NCI-H2196 treated with DMSO at 0.1 percent for 48 hours (cell line): ENCODE data around the gene RERE.
"Not testable (repeated sequence)": the region's sequence is repeated elsewhere in the genome, so short reads cannot be mapped to it uniquely, and the experiment has no call there.

Source experiments
- DNase-seq: peaks from one replicate; lab custom pipeline; 2025; ENCODE audit not compliant: unreplicated experiment; lab: John Stamatoyannopoulos, UW

The RERE gene

DNA sequence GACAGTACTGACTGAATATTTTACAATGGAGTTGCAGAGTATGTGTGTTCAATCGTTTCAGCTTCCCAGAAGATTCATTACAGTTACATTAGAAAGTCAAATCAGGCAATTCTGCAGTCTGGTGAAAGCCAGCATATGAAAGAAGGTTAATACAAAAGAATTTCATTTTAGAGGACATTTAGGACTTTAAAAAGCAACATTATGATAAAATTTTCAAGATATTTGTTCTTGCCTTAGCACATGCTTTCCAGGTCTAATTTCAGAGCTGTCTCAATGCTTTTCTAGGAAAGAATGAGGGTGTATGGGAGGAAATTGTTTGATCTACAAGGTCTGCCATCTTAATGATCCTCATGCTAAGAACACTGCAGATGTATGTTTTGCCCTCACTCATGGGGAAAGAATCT, 63.2 kb downstream of the RERE start:
- DNase-seq = no peak

DNA sequence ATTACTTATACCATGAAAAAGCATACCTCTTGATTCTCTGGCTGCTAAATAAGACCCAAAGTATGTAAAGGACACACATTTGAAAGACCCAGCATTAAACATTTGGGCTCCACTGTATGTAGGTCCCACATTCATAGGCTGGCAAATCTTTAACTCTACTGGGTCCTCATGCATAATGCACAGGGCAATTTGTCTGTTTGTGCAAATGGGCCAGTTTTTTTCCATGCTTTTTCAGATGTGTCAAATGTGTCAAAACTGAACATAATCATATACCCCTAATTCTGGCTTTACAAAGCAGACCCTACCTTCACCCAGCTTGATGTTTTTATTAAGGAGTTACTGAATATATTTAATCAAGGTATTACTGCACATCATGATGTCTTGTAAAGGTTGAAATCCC, 63.7 kb downstream of the RERE start:
- no peak for DNase-seq

DNA sequence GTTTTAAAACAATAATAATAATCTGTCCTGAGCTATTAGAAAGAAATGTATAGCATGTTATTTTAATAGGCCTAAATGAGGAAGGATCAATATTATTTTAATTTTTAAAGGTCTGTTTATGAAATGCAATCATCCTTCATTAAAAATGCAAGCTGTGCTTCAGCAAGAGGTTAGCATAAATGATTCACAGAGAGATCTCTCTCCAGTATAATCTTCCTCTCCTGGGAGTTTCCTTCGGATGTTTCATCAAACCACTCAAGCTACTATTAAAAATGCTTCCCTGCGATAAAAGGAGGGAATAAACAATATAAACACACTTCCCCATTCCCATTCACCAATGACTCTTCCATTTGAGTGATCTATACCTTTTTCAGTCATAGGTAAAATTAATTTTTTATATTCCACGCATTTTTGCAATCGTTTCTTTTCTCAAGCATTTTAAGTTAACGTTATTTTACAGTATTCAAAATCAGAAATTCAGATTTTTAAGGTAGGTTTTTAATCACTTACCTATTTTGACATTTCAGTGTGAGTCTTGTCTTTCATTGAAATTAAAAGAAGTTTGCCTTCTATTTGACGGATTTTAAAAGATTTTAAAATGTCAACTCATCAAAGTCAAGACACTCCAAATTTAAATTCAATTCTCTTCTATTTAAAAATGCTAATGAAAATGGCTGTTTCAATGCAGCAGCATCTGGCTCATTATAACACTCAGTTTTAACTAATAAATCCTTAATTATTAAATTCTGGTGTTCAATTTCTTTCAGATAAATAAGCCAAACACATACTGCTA, 64.3 kb downstream of the RERE start:
- no peak for DNase-seq

DNA sequence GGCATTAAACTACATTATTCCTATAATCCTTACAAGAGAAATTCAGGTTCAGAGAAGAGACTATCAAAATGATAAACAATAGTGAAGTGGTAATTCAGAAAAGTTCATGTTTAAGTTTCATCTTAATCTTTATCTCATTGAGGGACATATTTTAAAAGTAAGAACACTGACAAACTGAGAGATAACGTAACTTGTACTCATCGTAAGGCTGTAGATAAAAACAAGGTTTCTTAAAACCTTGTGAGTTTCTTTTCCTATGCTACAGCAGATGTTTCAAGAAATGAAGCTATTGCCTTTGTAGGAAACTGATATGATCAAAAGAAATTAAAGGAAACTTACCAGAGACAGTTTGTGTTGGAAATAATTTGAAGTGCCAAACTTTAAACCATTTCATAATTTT, 65.0 kb downstream of the RERE start:
- no peak for DNase-seq

DNA sequence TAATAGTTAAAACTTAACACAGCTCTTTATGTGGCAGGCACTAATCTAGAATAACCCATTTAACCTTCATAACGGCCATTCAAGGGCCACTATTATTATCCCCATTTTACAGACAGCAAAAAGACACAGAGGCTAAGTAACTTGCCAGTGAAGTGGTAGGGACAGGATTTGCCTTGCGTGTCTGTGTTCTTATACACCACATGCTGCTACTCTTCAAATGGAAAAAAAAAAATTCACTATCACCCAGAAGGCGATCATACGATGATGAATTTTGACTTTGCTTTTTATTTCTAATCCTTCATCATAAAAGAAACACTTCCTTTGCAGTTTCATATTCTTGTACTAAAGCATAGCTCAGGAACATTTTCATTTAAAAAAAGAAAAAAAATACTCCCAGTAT, 65.5 kb downstream of the RERE start:
- no peak for DNase-seq

DNA sequence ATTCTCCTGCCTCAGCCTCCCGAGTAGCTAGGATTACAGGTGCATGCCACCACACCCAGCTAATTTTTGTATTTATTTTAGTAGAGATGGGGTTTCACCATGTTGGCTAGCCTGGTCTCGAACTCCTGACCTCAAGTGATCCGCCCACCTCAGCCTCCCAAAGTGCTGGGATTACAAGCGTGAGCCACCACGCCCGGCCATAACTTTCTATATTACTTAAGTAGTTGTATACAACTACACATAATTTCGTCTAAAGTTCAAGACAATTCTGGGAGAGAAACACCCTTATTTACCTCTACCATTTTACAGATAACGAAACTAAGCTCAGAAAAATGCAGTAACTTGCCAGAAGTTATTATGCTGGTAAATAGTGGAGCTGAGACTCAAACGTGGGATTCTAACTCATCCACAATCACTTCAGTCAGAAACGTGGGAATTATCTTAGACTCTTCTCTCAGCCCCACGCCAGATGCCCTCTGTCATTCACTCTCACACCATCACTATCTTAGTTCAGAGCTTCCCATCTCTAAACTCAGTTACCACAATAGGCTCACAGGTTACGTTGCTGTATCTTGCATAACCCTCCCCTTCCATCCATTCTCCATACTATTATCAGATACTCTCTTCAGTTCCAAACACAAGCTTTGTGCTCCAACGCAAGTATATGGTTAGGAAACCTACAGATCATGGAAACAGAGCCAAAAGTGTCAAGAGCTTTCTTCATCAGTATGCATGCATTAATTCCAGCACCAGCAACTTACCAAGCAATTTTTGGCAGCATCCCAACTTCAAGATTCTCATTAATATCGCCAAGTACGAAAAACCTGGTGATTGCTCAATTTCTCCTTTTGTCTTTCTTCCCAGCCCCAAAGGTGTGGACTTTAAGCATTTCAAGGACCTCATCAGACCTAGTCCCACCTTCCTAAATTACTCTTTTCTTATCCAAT, 69.3 kb downstream of the RERE start:
- no peak for DNase-seq

DNA sequence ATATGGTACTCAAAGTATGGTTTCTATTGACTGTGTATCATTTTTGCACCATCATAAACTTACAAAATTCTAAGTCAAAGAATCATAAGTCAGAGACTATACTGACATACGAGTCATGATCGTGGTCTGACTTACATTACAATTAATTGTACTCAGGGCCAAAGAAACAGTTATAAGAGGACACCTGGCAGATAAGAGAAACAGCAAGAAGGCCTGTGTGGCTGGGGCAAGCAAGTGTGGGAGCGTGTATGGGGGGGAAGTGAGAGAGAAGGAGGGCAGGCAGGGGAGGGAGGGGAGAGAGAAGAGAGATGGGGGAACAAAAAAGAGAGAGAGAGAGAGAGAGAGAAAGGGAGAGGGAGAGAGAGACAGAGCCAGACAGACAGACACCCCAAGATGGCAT, 70.9 kb downstream of the RERE start:
- no peak for DNase-seq

DNA sequence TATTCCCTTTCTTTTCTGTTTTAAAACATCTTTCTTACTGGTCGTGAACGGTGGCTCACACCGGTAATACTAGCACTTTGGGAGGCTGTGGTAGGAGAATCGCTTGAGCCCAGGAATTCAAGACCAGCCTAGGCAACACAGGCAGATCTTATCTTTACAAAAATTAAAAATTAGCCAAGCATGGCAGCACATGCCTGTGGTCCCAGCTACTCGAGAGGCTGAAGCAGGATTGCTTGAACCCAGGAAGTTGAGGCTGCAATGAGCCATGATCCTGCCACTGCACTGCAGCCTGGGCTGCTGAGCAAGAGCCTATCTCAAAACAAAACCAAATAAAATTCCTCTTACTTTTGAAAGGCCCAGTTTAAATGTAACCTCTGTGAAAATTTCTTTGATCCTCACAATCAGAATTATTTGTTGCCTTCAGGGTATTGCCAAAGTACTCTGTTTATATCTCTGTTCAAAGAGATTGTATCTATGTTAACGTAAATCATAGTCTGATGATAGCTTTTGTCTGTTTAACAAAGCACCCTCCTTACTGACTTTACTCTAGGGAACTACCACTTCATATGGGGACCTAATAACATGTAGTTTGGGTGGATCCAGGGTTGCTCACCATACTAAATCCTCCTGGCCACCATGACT, 71.6 kb downstream of the RERE start:
- no peak for DNase-seq

DNA sequence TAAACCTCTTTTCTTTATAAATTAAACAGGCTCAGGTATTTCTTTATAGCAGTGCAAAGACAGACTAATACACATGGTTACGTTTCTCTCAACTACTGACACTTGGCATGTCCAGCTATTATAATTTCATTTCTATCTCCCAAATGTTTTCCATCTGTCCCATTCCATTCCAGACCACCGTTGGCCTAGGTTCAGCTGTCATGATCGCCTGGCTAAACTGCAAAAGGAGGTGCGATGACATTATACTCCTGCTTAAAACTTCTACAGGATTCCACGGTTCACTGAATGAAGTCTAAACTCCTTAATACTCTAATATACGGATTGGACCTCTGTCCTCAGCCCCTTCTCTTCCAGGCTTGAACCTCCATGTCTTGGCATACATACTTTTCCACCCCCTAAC, 72.1 kb downstream of the RERE start:
- no peak for DNase-seq

DNA sequence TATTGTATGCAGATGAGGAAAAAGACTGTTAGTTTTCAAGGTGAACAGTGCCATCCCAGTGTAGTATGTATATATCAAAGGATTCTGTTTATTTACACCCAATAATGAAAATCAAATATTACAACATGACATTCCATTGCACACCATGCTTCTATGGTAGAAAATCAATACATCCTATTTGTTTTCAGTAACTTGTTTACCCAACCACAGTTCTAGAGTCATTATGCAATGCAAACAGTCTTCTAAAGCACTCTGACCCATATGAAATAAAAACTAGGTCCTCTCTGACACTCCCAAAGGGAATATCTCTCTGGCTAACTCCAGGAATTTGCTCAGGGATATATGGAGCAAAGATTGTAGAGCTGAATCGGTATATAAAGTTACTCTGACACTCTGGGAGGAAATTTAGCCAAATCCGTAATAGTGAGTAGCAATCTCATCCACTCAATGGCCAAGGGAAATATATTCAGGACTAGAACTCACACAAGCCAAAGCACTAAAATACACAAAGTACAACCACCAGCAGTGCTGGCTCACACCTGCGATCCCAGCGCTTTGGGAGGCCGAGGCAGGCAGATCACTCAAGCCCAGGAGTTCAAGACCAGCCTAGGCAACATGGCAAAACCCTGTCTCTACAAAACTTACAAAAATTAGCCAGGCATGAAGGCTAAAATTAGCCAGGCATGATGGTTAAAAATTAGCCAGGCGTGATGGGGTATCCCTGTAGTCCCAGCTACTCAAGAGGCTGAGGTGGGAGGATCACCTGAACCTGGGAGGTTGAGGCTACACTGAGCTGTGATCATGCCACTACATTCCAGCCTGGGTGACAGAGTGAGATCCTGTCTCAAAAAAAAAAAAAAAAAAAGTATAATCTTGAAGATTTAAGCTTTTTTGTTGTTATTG, 75.2 kb downstream of the RERE start:
- DNase-seq = no peak

DNA sequence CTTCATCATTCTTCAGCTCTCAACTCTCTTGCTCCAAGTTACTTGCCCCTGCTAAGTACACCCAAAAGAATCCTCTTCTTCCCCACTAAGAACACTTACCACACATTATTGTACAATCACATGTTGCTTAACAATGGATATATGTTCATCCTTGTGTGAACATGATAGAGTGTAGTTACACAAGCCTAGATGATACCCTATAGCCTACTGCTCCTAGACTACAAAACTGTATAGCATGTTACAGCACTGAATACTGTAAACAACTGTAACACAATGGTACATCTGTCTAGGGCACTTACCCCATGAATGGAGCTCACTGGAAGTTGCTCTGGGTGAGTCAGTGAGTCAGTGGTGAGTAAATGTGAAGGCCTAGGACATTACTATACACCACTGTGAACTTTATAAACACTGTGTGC, 77.4 kb downstream of the RERE start:
- DNase-seq = no peak

DNA sequence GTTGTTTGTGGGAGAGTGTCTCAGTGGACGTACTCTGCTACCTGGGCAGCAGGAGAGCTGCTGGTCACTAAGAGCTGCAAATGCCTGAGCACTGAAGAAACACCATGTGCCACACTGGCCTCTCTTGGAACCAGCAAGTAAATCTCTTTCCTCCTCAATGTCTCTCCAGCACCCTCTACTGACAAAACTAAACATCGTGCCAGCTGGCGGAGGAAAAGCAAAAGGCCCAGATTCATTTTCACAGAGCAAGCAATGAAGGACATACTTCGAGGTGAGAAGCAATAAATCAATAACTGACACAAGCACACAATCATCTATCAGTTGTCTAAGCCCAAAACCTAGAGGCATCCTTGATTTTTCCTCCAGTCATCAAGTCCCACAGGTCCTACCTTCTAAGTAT, 78.1 kb downstream of the RERE start:
- no peak for DNase-seq

DNA sequence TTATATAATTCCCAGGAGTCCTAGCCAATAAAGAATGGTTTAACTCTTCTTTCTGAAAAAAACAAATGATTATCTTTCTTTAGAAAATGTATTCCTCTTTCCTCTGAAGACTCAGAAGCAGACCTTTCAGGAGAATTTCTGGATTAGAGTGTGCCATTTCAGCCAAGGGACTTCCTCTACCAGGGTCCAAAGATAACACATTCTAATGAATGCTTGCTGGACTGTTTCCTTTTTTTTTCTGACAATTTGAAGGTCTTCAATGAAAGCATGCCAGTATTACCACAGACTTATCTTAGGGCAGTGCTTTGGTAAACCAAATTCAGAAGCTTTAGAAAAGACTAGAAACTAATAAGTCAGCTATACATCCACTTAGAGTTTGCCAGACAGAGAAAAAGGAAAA, 80.5 kb downstream of the RERE start:
- DNase-seq = no peak

DNA sequence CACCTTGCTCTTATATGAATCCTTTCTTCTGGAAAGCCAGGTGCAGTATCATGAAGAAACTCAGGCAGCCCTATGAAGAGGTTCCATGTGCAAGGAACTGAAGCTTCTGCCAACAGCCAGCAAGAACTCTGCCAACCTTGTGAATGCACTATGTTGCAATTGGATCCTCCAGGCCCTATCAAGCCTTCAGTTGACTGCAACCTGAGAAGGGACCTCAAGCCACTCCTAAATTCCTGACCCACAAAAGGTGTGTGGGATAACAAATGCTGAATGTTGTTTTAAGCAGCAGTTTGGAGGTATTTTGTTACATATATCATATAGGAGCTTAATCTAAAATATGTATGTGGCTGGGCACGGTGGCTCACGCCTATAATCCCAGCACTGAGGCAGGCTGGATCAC, 84.0 kb downstream of the RERE start:
- peak; percentile 89 for DNase-seq

DNA sequence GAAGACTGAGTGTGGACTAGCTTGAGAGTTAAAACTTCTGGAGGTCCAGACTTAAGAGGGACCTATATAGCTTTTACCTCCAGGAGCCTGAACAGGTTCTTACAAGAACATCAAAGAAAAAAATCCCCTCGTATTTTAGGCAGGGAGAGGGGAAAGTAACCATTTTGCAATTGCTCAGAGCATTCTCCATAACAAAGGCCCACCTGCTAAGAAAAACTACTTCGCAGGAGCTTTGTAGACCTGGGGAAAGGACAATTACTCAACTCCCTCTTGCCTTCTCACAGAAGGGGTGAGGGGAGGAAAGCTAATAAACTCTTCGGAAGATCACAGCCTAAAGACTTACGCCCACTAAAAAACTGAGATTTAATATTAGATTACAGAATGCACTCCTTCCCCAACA, 86.3 kb downstream of the RERE start:
- DNase-seq = no peak

DNA sequence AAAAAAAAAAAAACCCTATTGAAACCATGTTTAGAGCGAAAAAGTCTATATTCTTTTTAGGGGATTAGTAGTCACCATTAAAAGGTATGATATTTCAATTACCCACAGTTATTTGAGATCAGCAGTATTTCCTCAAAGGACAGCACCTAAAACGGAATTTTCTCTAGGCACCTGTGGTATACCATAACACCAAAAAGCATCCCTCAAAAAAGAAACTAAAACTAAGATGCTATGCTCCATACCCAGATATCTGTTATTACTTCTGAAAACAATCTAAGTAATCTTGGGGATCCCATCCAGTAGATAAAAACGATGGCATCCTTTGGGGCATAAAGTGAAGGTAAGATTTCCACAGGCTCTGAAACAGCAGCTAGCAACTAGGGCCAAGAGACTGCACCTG, 89.0 kb downstream of the RERE start:
- DNase-seq = no peak

DNA sequence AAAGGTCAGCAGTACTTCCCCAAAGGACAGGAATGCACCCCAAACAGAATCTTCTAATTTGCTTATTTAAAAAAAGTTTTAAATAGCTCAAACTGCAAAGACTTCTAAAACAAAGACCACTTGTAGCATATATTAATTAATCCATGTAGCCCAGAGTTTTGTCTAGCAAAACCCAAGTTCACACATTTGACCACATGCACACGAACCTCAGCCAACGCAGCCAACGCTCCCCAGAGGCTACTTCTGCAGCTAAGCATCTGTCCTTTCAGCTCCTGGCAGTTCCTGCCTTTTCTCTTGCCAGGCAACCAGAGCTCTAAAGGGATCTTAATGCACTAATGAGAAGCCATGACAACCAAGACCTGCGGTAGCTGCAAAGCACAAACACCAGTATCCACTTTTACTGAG, 89.6 kb downstream of the RERE start:
- peak; percentile 35 for DNase-seq

DNA sequence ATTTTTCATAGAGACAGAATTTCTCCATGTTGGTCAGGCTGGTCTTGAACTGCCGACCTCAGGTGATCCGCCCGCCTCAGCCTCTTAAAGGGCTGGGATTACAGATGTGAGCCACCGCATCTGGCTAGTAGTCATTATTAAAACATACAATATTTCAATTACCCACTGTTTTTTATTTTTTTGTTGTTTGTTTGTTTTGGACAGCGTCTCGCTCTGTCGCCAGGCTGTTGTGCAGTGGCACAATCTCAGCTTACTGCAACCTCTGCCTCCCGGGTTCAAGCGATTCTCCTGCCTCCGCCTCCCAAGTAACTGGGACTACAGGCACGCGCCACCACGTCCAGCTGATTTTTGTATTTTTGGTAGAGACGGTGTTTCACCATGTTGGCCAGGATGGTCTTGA, 90.1 kb downstream of the RERE start:
- DNase-seq = not testable (repeated sequence)

DNA sequence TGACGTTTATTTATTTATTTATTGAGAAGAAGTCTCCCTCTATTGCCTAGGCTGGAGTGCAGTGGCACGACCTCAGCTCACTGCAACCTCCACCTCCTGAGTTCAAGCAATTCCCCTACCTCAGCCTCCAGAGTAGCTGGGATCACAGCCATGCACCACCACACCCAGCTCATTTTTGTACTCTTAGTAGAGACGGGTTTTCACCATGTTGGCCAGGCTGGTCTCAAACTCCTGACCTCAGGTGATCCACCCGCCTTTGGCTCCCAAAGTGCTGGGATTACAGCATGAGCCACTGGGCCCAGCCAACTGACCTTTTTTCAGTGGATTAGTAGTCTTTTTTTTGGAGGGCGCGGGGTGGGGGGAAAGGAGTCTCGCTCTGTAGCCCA, 90.6 kb downstream of the RERE start:
- not testable (repeated sequence) for DNase-seq

DNA sequence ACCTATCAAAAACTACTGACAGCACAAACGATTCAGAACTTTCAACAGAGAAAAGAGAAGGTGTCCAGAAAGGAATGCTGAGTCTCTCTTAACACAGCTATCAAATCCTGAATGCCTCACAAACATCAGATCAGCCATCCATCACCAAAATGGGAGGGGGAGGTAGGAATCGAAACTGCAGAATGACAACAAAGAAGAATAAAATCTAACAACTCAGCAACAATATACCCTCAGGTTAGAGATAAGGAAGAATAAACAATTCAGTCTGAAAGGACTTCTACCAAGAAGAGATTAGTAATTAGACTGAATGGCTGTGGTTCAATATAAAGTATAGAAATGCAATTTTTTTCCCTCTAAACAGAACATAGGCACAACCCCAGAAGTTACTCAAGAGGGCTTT, 94.4 kb downstream of the RERE start:
- DNase-seq = no peak

DNA sequence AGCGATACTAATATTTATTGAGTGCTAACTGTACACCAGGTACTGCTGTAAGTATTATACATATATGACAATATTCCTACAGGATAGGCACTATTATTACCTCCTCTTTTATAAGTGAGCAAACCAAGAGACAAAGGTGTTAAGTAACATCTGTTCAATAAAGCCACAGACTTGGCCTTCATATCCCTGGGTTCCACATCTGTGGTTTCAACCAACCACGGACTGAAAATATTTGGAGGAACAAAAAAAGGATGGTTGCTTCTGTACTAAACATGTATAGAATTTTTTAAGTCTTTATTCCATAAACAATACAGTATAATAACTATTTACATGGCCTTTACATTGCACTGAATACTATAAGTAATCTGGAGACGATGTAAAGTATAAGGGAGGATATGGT, 95.1 kb downstream of the RERE start:
- DNase-seq = no peak
